Measurements from ENCODE around the gene MTMR12.
"Not testable (repeated sequence)": the region's sequence is repeated elsewhere in the genome, so short reads cannot be mapped to it uniquely, and the experiment has no call there.

DNA sequence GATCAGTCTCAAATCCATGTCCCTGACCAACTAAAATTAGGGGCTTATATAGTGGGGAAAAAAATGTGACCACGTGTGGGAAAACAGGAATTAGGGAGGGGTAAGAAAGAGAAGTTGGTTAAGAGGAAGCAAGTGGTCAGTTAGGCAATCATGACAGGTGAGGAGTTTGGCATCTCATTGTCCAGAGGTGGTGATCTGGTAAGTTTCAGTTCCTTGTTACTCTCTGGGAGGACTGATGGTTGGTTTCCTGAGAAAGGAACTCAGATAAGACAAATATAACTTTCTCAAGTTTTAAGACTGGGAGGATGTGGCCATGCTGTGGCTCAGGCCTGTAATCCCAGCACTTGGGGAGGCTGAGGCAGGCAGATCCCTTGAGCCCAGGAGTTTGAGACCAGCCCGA, 9.0 kb upstream of the MTMR12 start:
- TF ChIP-seq, protein P1, sequence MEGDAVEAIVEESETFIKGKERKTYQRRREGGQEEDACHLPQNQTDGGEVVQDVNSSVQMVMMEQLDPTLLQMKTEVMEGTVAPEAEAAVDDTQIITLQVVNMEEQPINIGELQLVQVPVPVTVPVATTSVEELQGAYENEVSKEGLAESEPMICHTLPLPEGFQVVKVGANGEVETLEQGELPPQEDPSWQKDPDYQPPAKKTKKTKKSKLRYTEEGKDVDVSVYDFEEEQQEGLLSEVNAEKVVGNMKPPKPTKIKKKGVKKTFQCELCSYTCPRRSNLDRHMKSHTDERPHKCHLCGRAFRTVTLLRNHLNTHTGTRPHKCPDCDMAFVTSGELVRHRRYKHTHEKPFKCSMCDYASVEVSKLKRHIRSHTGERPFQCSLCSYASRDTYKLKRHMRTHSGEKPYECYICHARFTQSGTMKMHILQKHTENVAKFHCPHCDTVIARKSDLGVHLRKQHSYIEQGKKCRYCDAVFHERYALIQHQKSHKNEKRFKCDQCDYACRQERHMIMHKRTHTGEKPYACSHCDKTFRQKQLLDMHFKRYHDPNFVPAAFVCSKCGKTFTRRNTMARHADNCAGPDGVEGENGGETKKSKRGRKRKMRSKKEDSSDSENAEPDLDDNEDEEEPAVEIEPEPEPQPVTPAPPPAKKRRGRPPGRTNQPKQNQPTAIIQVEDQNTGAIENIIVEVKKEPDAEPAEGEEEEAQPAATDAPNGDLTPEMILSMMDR (optimal IDR thresholded peaks at IDR 0.05 in 1 of 3, IDR thresholded peaks at IDR 0.05 in 1 of 3, conservative IDR thresholded peaks at IDR 0.05 in 1 of 3; ENCODE audit: extremely low read depth in 1 of 3, insufficient read depth in 2 of 3, low read length in 3 of 3) = not testable (repeated sequence)
- not testable (repeated sequence) for TF ChIP-seq EZH2 (IDR thresholded peaks at IDR 0.05; ENCODE audit: low read length)
